CD4-positive, alpha-beta T cell treated with Interleukin-2 at 100 ng/mL for 4 hours (primary cell): ENCODE data around the gene WWC2.

Experiments used
- DNase-seq: peaks from one replicate; pipeline ENCODE4 v3.0.0-alpha.2; 2020; ENCODE audit warnings: low spot score

The WWC2 gene

GRCh38 chr4:183354219-183354618 lies 255.2 kb downstream of the WWC2 start:
- no peak for DNase-seq

- no peak for DNase-seq
Measured at GRCh38 chr4:183355405-183355804, 256.3 kb downstream of the WWC2 start.

DNA sequence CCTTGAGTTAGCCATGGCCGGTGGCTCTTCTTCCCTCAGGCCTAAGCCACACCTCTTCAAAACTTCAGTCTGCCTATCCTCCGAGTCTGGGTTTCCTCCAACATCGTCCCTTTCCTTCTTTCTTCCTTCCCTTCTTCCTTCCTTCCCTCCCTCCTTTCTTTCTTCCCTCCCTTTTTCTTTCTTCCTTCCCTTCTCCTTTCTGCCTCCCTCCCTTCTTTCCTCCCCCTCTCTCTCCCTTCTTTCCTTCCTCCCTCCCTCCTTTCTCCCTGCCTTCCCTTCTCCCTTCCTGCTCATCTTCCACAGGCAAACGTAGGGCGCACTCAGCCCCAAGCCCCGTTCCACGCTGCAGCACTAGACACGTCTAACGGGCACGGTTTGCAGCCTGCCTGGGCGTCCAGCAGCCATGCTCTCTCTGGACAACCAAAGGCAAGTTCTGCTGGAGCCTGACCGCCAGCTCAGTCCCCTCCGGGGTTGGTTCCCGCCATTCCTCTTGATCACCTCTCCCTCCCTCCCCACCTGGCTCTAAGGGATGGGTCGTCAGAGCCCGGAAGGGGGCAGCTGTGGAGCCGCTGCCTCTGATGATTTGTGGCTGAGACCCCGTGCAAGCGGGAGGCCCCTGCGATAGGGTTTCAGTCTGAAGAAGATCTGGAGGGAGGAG lies 257.2 kb downstream of the WWC2 start:
- DNase-seq, result no peak

DNA sequence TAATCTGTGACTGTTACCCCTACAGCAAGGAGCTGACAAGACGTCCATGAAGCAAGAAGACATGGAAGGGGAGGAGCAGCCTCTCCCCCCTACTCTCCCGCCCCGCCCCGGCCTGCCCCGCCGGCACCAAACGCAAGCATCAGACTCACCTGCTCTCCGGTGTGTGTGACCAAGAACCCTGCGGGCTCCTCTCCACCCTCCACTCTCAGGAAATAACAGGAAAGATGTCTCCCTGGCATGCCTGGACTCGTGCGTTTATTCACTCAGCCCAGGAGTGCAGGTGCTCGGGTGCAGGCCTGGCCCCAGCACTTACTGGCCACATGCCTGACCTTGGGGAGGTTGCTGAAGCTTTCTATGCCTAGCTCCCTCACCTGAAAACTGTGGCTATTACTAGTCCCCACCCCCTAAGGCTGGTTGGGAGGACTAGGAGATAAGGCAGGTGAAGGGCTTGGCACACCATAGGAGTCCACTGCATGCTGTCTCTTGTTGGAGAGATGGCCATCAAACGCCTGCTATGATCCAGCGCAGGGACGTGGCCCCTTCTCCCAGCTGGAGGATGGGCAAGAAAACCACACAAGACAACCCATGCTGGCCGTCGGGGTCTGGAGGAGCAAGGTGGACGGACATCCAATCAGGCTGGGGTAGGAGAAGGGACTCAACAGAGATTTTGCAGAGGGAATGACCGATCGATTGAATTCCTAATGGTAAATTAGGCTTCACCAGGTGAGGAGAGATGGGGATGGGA lies 258.0 kb downstream of the WWC2 start:
- DNase-seq, result no peak

- DNase-seq, result no peak
Measured at GRCh38 chr4:183358215-183358755, 259.2 kb downstream of the WWC2 start.

DNA sequence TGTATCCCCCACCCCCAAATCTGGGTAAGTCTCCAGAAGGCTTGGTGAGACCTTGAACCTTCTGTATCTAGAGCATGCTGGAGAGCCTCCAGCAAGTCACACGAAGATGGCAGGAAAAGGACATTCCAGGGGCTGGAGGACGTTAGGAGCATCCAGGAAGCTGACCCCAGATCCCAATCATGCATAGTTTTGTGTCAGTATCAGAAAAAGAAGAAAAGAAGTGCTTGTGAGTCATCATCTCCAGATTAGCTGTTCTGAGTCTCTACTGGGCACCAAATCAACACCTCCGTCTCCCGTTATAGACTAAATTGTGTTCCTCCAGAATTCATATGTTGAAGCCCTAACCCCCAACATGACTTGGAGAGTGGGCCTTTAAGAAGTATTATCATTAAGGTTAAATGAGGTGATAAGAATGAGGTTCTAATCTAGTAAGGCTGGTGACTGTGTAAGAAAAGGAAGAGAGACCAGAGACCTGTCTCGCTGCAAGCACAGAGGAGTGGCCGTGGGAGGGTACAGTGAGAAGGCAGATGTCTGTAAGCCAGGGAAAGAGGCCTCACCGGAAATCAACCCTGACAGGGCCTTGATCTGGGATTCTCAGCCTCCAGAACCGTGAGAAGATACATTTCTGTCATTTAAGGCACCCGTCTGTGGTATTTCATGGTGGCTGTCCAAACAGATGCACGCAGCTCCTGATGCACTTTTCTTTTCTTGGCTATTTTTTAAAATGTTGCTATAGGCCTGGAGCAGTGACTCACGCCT lies 261.3 kb downstream of the WWC2 start:
- no peak for DNase-seq

DNA sequence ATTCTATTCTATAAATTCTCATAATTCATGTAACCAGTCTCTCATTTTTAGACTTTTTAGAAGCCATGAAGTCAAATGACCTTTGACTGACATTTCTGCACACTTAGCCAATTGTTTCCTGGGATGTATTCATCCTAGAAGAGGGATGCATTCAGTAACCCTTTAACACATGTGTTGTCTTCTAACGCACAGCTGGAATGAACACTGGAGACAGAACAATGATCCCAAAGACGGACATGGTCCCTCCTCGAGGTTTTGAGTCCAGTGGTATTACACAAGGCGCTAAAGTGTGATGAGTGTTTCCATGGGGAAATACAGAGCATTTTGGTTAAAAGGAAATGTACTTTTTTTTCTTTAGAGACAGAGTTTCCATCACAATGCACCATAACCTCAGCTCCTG lies 263.0 kb downstream of the WWC2 start:
- DNase-seq, result no peak

DNA sequence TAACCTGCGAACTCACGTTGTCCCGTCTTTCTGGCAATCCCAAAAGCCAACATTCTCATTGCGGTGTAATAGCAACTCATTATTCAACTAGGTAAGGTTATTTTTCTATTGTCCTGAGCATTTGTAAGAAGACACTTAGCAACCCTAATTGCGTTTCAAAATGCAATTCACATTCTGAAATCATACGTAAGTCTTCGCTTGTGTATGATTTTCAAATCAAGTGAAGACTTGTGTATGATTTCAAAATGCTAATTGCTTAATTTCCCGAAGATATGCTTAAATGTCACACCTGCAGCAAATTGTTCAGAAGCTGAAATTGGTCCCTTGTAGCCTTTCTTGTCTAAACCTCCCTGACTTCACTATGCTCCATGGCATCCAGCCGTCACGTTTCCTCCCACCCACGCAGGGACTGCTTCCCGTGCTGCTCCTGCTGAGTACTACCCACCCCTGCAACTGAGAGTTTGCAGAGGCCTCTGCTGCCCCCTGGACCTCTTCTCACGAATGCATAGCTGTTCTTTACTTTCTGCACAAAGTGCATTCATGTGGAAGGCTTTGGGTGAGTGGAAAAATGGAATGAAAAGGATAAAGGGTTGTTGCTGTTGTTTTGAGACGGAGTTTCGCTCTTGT lies 264.0 kb downstream of the WWC2 start:
- no peak for DNase-seq

GRCh38 chr4:183364025-183364424 lies 265.0 kb downstream of the WWC2 start:
- DNase-seq, result no peak

- DNase-seq, result no peak
Measured at GRCh38 chr4:183366206-183366835, 267.3 kb downstream of the WWC2 start.

DNA sequence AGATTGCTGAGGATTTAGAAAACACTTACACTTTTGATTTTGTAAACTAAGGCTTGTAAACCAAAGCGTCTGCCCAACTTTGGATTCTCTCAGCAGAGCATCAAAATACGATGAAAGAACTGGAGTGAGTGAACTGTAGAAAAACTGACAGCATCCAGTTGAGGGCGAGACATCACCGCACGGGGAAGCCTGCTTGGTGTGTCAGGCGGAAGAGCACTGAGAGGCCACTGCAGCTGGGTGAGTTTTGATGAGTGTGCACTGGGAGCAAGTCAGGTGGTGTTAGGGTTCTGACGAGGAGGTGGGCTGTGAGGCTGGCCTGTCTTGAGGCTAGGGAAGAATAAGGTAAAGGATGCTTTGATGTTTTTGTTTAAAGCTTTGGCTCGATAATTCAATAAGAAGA lies 270.0 kb downstream of the WWC2 start:
- DNase-seq, result no peak
